SJCRH30 (cell line): Measurements from ENCODE around the gene CYP2W1. TPM values are rescaled to one million over a fixed set of nuclear protein-coding genes. Genes with fewer than 3 reads are reported as not detected.
"Not testable (repeated sequence)": the region's sequence is repeated elsewhere in the genome, so short reads cannot be mapped to it uniquely, and the experiment has no call there.

Experiments
- DNase-seq, 2 experiments: peaks; one replicate each; pipeline ENCODE4 v3.0.0-alpha.2; 2015 to 2020
- H3K27ac ChIP-seq: fragments of 250-450 bp; sonication (Bioruptor Pico); 2 replicates; pipeline ENCODE4 v1.5.1; 2020; ENCODE audit warnings: mild to moderate bottlenecking, moderate library complexity
- H3K27me3 ChIP-seq: fragments of 250-450 bp; sonication (Bioruptor Pico); 2 replicates; pipeline ENCODE4 v1.5.1; 2020; ENCODE audit warnings: mild to moderate bottlenecking, moderate library complexity
- H3K36me3 ChIP-seq: fragments of 250-450 bp; sonication (Bioruptor Pico); 2 replicates; pipeline ENCODE4 v1.5.1; 2020; ENCODE audit warnings: mild to moderate bottlenecking, moderate library complexity
- H3K4me1 ChIP-seq: fragments of 250-450 bp; sonication (Bioruptor Pico); 2 replicates; pipeline ENCODE4 v1.5.1; 2020; ENCODE audit warnings: mild to moderate bottlenecking, moderate library complexity
- H3K4me3 ChIP-seq: fragments of 250-450 bp; sonication (Bioruptor Pico); 2 replicates; pipeline ENCODE4 v1.5.1; 2020; ENCODE audit warnings: mild to moderate bottlenecking, moderate library complexity
- H3K9me3 ChIP-seq: fragments of 250-450 bp; sonication (Bioruptor Pico); replicated peaks from 2 replicates; pipeline ENCODE4 v1.5.1; 2020; ENCODE audit warnings: mild to moderate bottlenecking, moderate library complexity
- total RNA-seq: library from RNA; depleted of rRNA; stranded (reverse); fragments of >200 nt; shearing (Covaris generic); gene quantifications from 2 replicates; pipeline ENCODE4 v1.2.3, GENCODE V29; 2014; rRNA removed

CYP2W1 gene
- total RNA-seq, 1 experiment from 2014 or later: not detected

DNA sequence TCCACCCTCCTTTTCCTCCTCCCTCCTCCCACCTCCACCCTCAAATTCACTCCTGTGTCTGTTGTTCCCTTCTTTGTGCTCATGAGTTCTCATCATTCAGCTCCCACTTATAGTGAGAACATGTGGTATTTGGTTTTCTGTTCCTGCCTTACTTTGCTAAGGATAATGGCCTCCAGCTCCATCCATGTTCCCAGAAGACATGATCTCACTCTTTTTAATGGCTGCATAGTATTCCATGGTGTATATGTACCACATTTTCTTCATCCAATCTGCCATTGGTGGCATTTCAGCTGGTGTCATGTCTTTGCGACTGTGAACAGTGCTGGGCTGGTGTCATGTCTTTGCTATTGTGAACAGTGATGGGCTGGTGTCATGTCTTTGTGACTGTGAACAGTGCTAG is 51.8 kb downstream of the CYP2W1 start:
- H3K4me3 ChIP-seq, H3K27ac ChIP-seq, H3K36me3 ChIP-seq, H3K9me3 ChIP-seq, DNase-seq, H3K4me1 ChIP-seq, H3K27me3 ChIP-seq: not testable (repeated sequence)

DNA sequence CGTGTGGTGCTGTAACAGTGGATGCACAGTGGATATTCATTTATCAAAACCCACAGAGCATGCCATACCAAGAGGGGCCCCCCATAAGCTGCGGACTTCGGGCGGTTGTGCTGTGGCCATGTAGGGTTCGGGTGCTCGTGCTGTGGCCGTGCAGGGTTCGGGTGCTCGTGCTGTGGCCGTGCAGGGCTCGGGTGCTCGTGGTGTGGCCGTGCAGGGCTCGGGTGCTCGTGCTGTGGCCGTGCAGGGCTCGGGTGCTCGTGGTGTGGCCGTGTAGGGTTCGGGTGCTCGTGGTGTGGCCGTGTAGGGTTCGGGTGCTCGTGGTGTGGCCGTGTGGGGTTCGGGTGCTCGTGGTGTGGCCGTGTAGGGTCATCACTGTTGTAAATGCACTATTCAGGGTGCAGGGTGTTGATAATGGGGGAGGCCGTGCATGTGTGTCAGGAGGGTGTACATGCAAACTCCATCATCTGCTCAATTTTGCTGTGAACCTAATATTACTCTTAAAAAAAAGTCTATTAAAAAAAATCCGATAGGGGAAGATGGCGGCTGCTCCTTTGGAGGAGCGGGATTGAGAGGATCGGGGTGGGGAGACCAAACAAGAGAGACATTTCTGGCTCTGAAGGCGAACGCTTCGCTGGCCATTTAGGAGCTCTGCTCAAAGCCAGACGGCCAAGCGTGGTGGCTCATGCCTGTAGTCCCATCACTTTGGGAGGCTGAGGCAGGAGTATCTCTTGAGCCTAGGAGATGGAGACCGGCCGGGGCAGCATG is 53.4 kb downstream of the CYP2W1 start:
- not testable (repeated sequence) for DNase-seq, H3K27ac ChIP-seq

More for the DNA sequence above, 53.4 kb downstream of the CYP2W1 start:
- not testable (repeated sequence) for H3K4me3 ChIP-seq, H3K36me3 ChIP-seq, H3K4me1 ChIP-seq, H3K9me3 ChIP-seq, H3K27me3 ChIP-seq

Other genes starting within 250 kb of the CYP2W1 start
- gene SUN1, start 150.7 kb upstream of the CYP2W1 start, total RNA-seq: 62.0 and 83.3 TPM in 2 replicates
- 21.4 and 22.0 TPM in 2 replicates for gene GET4, start 106.6 kb upstream of the CYP2W1 start, total RNA-seq
- gene ADAP1, start 28.5 kb upstream of the CYP2W1 start, total RNA-seq: 0.04 TPM in 1 of 2 replicates, not detected in the other
- gene COX19, start 7.6 kb upstream of the CYP2W1 start, total RNA-seq: 6.4 and 8.6 TPM in 2 replicates
- 0.93 and 2.1 TPM in 2 replicates for gene GPR146, start 61.4 kb downstream of the CYP2W1 start, total RNA-seq
- gene GPER1, start 104.9 kb downstream of the CYP2W1 start, total RNA-seq: 0.15 TPM in 1 of 2 replicates, not detected in the other
- 5.1 and 6.3 TPM in 2 replicates for gene ZFAND2A, start 177.0 kb downstream of the CYP2W1 start, total RNA-seq
- 0.08 and 0.30 TPM in 2 replicates for gene UNCX, start 249.7 kb downstream of the CYP2W1 start, total RNA-seq